Stimulated activated CD8-positive, alpha-beta memory T cell treated with anti-CD3 and anti-CD28 coated beads, Interleukin-7, amount 100 ng/mL, for 48 hours (primary cell): ENCODE results near the gene POU2AF1.
"Not testable (repeated sequence)": the region's sequence is repeated elsewhere in the genome, so short reads cannot be mapped to it uniquely, and the experiment has no call there.

Experiments
- DNase-seq, 2 donors: peaks; one replicate each; pipeline ENCODE4 v3.0.0-alpha.2; 2020; ENCODE audit warnings: low read depth in 1 of 2; ENCODE audit errors: extremely low read depth in 1 of 2

The POU2AF1 gene

DNA sequence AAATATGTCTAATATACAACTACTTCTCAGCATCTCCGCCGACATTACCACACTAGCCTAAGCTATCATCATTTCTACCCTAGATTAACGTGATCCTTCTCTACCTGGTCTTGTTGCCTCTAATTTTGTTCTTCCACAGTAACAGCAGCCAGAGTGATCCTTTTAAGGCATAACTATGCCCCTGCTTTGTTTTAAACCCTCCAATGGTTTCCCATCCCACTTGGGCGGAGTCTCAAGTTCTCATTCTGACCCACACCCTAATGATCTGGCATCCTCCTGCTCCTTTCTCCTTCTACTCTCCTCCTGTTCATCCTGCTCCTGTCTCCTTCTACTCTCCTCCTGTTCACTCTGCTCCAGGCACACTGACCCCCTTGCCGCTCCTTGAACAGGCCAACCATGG lies 31.9 kb upstream of the POU2AF1 start:
- no peak for DNase-seq

DNA sequence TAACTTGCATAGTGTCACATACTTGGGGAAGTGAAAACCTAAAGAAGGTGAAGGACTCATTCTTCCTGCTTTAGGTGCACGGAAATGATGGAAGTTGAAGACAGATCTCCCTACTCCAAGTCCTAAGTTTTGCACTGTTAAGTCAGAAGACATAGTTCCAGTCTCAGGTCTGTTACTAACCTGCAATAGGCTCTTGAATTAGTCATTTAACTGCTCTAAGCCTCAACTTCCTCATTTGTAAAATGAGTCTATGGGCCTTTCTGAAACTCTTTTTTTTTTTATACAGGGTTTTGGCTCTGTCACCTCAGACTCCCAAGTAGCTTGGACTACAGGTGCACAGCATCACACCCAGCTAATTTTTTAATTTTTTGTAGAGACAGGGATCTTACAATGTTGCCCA lies 30.8 kb upstream of the POU2AF1 start:
- no peak for DNase-seq

DNA sequence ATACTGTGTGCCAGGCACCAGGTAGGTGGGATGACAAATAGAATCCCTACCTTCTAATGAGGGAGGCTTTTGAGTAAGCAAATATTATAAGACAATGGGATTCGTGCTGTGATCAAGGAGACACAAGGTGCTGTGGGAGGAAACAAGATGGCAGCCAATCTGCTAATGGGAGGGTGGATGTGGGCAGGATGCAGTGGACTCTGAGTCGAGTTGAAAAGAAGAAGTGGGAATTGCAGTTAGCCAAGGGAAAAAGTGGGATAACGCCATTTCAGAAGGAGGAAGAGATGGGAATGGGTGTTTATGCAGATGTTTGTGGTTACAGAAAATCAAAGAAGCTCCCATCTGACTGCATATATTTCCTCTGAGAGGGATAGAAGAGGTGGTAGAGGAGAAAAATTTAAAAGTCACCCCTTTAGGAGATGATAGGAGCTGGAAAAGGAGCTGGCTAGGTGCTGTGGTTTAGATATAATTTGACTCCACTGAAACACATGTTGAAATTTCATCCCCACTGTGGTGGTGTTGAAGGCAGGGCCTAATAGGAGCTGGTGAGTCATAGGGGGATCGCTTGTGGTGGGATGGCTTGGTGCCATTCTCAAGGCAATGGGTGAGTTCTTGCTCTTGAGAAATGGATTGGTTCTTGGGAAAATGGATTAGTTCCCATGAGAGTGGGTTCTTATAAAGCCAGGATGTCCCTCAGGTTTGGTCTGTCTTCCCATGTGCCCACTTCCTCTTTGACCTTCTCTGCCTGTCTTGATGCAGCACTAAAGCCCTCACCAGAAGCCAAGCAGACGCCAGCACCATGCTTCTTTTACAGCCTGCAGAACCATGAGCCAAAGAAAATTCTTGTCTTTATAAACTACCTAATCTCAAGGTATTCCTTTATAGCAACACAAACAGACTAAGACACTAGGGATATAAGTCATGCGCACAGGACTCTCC lies 30.0 kb upstream of the POU2AF1 start:
- DNase-seq: no peak

DNA sequence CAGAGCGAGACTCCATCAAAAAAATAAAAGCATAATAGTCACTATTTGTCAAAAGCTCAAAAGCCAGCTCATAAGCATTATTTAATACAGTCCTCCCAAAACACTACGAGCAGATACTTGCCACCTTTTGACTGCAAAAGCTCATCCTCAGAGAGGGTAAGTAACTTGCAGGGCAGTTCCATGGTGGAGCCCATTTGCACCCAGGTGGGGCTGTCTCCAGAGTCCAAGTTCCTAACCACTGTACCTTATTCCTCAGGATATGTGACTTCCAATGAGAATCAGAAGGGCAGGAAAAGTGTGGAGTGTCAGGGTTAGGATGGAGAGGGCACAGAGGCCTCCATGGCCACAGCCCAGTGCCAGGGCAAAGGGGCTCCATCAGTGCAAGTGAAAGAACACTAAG lies 28.6 kb upstream of the POU2AF1 start:
- no peak for DNase-seq

DNA sequence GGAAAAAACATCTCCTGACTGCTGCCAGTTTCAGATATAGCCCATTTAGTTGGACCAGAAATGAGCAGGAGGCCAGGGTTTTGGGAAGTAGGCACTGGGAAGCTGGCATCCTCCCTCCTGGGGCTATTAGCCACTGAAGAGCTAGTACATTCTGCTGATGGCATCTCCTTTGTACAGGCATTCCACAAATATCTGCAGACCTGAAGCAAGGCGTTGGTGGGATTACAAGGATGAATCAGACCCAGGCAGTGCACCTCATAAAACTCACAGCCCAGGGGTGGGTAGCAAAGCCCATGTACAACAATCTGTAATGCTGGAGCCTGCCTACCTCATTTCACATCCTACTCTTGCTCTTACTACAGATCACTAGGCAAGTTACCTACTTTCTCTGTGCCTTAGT lies 27.5 kb upstream of the POU2AF1 start:
- no peak for DNase-seq

DNA sequence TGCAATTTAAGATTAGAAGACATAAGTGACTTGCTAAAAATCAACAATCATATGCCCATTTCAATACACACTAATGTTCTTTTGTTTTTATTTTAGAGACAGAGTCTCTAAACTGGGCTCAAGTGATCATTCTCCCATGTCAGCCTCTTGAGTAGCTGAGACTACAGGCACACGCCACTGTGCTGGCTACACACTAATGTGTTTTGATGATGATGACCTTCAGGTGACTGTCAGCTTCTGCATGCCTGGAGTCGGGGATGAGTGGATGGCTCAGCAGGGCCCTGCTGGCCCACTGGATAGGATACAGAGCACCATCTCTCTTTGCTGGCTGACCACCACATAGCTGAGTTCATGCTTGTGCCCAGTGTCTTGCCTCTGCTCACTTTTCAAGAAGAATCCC lies 27.0 kb upstream of the POU2AF1 start:
- DNase-seq: no peak

DNA sequence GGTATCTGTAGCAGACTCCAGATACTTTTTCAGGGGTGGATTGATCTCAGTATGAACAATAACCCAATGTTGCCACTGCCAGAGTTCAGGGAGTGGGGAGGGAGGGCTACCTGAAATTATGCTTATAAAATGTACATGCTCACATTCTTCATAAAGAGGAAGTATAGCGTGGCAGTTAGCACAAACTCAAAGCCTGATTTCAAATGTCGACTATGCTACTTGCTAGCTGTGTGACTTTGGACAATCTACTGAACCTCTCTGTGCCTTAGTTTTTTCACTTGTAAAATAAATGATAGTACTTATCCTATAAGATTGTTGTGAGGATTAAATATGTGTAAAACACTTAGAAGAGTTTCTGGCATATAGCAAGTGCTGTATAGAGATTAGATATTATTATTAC lies 26.5 kb upstream of the POU2AF1 start:
- DNase-seq: no peak

DNA sequence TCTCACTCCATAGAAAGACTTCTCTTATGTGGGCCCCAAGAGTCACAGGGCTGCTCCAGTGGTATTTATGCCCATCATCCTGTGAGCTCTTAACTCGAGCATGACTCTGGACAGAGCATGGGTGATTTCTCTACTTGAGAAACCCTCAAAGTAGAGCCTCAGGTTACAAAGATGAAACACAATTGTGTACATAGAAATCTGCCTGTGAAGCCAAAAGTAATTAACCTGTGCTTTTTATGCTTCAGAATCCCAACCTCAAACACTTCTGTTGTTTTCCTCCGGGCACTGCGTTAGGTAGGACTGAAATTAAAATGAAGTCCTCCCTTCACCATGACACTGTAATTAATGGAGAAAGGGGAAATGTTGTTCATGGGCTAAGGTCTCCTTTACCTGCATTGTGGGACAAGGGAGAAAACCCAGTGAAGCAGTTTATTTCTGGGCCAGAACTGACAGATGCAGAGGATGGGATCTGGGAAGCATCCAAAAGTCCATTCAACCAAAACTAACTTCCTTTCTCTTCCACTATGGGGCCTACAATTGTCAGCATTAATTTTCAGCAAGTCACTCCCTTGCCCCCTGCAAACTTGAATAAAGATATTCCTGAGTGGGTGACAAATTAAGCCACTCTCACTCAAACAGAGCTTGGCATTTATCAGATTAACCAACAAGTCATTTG lies 24.1 kb upstream of the POU2AF1 start:
- no peak for DNase-seq

DNA sequence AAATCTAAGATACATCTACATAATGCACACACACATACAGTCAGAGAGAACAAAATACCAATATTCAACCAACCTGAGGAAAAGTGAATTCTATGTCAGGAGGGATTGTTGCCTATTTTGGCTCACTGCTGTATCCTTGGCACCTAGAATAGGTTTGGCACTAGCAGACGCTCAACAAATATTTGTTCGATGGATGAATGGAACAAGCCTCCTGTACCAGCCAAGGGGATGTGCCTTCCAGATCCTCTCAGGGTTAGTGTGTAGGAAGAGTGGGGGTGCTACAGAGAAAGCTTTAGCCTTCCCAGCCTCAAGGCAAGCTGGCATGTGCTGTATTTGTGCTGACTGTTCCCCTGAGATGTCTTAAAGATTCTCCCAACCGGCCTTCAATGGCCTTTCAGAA lies 23.3 kb upstream of the POU2AF1 start:
- no peak for DNase-seq

DNA sequence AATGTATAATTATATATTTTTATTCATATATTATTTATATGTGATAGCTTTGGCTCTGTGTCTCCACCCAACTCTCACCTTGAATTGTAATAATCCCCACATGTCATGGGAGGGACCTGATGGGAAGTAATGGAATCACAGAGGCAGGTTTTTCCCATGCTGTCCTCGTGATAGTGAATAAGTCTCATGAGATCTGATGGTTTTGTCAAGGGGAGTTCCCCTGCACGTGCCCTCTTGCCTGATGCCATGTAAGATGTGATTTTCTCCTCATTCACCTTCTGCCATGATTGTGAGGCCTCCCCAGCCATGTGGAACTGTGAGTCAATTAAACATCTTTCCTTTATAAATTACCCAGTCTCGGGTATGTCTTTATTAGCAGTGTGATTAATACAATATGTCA lies 22.9 kb upstream of the POU2AF1 start:
- DNase-seq: not testable (repeated sequence)

DNA sequence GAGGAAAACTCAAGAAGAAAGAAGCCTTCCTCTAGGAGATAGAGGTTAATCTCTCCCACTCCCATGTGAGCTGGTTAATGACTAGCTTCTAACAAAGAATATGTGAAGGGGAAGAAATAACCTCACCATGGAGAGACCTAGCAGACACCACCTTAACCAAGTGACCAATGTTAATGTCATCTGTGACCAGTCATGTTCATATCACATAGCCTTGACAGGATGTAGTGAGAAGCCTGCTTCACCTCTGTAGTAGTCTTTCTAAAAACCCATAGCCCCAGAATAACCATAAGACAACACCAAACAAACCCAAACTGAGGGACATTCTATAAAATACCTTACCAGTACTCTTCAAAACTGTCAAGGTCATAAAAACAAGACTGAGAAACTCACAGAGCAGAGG lies 21.5 kb upstream of the POU2AF1 start:
- no peak for DNase-seq

DNA sequence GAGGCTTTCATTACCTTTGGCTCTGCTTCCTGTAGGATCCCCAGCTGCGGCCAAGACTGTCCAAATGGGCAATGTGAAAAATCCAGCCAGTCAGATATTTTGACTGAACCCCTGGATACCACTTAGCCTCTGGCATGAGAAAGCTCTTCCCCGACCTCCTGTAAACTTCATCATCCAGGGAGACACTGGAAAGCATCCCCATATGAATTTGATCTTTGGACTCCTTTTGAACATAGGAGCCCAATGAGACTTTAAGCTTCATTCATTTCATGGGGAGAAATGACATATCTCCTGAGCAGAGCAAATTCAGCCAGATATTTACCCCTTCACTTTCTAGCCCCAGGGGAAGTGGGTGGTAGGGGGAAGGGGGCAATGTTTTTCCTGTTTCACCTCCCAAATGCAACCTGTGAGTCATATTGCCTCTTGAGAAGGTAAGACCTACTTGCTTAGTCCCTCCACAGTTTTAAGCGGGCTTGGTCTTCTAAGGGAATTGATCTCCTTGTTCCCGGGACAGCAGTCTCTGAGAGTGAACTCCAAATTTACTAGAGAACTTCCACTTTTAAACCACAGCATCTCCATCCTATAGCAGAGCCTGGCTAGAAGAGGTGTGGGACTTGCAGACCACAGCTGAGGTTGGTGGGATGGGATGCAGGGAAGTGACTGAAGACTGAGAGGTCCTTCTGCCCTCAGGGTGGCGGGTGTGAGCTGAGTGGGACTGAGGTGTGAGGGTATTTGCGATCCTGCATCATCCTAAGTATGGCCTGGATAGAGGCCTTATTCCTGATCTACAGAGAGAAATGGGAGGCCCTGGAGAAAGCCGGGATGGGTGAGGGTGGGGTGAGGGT lies 20.3 kb upstream of the POU2AF1 start:
- DNase-seq: no peak

DNA sequence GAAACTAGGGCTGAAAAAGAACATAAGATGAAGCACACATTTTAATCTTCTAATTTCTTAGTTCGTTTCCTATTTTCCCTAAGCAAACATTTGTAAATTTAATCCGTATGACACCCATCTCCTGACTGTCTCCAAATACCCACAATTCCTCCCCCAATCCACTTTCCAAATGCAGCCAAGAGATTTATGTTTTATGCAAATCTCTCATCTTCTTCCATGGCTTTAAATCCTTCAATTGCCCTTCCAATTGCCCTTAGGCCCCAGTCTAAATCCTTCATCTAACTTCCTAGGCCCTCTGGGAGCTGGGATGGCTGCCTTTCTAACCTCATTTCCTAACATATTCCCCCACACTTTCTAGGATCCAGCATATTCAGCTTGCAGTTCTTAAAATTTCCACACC lies 18.0 kb upstream of the POU2AF1 start:
- no peak for DNase-seq

DNA sequence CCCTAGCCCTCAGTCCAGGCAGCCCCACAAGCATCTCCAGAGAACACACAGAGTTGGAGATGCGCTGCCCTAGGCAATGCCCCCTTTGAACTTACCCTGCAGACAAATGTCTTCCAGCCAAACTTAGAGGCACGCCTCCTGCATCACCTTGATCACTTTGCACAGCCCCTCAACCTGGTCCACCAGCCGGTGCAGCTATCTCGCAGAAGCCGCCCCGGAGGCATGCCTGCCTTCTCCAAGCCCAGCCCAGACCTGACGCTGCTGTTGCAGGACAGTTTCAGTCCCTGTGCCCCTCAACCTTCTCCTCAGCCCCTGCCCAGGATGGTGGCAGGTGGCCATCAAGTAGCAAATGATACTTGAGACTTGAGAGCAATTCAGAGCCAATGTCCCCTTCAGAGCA lies 16.7 kb upstream of the POU2AF1 start:
- no peak for DNase-seq

DNA sequence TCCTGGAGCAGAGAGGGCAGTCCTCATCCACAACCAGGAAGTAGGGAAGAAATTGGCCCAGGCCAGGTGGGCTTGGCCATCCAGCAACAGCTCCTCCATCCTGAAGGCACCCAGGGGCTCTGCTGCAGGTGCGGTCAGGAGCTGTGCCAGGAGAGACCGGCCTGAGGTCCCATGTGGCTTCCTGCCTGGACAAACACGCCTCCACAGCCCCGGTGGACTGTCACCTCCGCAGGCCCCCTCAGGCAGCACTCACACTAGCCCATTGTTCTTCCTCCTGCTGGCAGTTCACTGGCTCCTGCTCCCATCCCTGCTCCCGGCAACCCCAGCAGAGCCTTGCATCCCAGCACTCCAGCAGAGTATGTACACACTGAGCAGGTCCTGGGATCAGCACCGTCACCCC lies 16.0 kb upstream of the POU2AF1 start:
- DNase-seq: no peak

DNA sequence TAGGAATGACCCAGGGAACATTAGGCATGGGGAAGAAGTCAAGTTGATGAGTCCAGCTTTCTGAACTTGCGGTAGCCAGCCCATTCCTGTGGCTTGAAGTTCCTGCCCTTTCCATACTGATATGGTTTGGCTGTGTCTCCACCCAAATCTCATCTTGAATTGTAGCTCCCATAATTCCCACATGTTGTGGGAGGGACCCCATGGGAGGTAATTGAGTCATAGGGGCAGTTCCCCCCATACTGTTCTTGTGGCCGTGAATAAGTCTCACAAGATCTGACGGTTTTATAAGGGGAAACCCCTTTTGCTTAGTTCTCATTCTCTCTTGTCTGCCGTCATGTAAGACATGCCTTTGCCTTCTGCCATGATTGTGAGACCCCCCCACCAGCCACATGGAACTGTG lies 15.1 kb upstream of the POU2AF1 start:
- DNase-seq: not testable (repeated sequence)

DNA sequence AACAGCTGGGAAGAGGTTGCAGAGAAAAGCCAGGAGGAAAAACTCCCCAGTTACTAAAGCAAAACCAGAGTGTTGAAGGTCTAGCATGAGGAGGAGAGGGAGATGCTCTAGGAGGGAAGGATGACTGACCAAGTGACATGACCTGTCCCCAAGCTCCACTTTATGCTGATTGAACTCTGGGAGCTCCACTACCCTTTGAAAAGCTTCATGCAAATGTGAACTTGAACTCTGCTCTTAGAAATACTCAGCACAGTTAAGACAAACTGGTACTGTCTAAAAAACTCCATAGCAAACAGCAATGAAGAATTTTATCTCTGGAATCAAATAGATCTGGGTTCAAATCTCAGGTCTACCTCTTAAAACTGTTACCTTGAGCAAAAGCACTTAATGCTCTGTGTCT lies 14.5 kb upstream of the POU2AF1 start:
- no peak for DNase-seq

DNA sequence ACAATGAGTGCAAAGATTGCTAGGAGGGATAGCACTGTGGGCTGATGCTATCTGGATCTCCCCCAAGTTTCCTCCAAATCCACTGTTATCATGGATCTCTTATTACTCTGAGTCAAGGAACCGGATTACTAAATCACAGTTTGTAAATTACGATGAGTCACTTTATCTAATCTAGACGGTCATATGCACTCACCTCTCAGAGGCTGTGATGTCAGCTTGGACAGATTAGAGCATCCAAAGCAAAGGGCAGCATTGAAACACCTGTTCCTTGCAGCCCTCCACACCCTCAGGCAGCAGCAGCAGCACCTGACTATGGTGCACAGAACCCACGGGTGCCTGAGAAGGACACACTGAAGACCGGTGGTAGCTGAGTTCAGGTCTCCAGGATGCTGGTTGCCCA lies 14.0 kb upstream of the POU2AF1 start:
- no peak for DNase-seq

DNA sequence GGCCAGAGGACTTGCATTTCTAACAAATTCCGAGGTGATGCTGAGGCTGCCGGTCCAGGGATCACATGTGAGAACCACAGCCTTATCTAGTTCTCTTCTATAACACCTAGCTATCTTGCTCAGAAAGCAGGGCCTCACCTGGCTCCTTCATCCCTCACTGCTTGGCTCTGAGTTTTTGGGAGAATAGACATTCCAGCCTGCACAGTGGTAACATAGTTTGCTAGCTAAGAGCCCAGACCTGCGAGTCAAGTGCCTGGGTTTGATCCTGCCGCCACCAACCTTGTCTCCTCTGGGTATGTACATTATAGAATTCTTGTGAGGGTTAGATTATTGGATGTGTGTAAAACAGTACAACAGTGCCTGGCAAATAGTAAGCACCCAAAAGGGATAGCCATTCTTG lies 13.5 kb upstream of the POU2AF1 start:
- no peak for DNase-seq

DNA sequence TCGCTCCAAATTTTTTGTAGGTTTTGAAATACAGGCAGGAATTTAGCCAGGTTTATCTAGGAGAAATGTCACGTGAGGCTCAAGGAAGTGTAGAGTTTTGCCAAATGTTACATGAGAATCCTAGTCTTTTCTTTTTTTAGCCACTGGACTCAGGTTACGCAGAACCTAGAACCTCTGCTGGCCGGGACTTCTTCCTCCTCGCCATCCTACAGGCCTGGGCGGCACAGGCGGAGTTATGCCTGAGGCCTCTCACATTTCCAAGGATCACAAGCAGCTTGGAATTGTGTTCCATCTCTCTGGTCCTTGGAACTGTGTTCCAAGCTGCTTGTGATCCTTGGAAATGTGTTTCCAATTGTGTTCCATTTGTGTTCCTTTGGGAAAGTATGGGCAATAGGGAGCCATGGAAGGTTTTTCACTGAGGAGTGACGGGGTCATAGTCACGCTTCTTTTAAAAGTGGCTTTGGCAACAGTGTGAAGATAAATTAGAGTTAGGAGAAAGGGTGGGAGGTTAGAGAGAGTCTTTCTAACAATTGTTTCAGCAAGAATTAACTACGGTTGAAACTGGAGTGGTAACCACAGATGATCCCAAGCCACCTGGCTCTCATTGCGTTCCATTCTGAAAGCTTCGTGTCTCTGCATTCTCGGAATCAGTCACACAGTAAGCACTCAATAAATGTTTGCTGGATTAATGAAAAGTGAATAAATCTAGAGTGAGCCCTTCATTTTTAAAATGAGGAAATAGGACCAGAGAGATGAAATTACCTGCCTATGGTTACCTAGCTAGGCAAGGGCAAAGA lies 12.5 kb upstream of the POU2AF1 start:
- no peak for DNase-seq

DNA sequence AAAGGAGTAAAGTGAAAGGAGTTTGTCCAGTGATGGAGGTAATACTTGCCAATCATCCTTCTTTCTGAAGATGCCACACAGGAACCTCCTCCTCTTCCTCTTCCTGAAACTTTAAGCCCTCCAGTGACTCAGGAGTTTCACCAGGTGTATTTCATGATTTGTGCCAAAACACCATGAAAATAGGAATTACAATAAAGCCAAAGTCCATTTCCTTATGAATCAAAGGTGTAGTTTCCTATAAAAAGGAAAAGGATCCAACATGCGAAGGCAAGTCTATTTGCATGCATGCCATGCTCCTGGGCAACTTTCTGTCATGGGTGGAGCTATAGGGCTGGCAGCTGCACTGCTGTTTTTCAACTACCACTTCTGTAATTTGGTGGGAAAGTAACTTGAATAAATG lies 9.8 kb upstream of the POU2AF1 start:
- no peak for DNase-seq
